Fibroblast of skin of right biceps (primary cell): Measurements from ENCODE around the gene GPR151.
"Not testable (repeated sequence)": the region's sequence is repeated elsewhere in the genome, so short reads cannot be mapped to it uniquely, and the experiment has no call there.

Source experiments
- DNase-seq: peaks from one replicate; pipeline ENCODE4 v3.0.0-alpha.2; 2013

GPR151 gene

DNA sequence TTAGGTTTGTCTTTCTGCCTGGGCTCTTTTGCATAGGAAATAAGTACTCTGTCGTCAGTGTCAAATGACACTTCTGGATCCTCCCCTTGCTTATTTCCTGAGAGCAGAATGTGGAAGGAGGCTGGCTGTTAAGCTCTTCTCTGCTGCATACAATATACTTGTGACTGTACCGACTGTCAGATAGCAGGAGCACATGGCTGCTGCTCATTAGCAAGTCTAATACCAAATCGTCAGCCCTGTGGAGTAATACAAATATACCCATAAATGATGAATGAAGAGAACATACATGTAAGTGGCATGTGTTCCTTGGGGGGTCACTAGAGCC, at the start of gene GPR151:
GPR151 (minus strand) TSS at position 40 of the 325 bp plus-strand sequence. CDS start 77 bp downstream, outside the sequence.
- DNase-seq: no peak

DNA sequence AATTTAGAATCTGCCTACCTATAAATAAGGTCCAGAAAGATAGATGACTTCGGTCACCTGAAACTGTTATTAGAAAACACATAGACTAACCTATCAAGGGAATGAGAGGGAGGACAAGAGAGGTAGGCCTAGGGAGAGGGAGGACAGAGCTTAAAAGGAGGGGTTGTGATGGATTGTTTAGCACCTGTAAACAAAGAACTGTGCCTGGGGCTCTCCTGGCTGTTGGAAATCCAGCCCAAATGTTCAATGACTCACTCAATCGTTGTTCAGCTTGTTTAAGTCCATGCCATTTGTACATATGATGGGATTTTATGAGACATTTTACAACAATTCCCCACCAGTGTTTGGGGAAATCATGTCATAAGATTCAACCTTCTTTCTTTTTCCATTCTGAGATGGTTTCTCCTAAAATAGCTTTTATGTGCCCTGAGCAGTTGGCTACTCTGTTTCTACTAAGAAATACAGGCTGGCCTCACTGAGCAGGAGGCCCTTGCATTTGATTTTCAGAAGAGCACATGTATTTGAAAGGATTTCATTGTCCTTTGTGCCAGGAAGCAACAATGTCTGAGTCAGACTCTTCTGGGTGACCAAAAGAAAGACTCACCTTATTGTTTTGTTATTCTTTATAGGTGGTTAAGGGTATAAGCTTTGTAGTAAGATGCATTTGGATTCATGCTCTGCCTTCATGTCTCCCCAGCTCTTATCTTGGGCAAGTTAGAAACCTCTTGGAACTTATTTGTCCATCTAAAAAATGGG, 48.2 kb upstream of the GPR151 start:
- no peak for DNase-seq

DNA sequence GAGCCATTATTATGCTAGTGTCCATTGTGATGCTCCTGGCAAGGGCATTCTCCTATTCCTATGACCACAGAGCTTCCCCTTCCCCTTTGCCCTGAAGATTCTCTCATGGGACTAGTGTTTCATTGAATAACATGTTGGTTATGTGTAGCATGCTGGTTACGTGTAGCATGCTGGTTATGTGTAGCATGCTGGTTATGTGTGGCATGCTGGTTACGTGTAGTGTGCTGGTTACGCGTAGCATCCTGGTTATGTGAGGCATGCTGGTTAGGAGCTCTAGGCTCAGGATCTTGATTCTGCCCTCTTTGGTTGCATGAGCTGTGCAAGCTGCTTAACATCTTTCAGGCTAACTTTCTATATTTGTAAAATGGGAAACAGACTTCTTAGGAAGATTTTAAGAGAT, 46.5 kb upstream of the GPR151 start:
- no peak for DNase-seq

DNA sequence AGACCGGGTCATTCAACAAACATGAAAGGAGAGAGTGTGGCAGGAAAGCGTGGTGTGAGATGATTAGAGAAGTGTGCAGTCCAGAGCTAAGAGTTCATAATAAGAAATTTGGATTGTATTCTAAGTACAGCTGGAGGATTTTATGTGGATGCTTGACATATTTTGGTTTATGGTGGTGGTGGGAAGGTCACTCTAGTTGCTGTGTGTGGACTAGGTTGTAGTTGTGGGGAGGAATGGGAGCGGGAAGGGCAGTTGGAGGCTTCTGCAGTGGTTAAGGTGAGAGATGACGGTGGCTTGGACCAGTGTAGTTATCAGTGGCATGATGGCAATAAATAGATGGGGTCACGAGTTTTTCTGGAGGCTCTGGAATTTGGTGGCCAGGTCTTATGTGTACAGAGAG, 45.7 kb upstream of the GPR151 start:
- DNase-seq: peak; percentile 30

DNA sequence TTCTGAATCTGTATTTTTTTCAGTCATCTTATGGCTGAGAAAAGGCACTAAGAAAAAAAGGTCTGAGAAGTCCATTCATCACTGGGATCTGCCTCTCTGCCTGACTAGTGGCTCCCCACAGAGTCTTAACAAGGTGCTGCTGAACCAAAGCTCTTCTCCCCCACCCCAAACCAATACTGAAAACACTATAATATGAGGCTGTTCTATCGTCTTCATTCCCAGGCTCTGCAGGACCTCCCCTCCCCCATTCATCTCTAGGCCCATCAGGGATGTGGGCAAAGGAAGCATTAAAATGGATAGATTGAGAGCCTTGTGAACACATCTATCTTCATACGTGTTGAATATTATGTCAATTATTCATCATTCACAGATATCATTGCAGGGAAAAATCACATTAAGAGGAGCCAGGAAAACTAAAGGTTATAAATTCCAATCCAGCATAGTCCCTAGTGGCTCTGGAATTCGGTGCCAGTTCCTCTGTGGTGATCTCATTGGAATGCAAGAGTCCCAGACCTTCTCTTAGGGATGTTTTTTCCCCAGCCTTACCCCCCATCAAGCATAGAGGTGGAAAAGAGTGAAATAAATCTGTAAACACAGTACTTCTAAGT, 44.3 kb upstream of the GPR151 start:
- peak; percentile 92 for DNase-seq

DNA sequence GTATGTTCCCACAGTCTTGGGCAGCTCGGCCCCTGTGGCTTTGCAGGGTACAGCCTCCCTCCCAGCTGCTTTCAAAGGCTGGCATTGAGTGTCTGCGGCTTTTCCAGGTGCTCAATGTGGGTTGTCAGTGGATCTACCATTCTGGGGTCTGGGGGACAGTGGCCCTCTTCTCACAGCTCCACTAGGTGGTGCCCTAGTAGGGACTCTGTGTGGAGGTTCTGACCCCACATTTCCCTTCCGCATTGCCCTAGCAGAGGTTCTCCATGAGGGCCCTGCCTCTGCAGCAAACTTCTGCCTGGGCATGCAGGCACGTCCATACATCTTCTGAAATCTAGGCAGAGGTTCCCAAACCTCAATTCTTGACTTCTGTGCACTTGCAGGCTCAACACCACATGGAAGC, 40.9 kb upstream of the GPR151 start:
- not testable (repeated sequence) for DNase-seq

DNA sequence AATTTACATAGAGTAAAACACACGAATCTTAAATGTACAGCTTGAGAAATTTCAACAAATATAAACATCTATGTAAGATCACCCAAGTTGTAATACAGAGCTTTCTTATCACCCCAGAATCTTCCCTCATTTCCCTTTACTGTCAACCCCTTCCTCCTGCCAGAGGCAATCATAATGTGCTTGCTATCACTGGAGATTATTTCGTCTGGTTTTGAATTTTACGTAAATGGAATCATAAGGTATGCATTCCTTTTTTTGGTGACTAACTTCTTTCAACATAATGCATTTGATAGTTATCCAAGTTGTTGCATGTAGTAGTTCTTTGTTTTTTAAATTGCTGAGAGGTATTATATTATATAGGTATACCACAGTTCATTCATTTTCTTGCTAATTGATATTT, 37.5 kb upstream of the GPR151 start:
- DNase-seq: no peak

DNA sequence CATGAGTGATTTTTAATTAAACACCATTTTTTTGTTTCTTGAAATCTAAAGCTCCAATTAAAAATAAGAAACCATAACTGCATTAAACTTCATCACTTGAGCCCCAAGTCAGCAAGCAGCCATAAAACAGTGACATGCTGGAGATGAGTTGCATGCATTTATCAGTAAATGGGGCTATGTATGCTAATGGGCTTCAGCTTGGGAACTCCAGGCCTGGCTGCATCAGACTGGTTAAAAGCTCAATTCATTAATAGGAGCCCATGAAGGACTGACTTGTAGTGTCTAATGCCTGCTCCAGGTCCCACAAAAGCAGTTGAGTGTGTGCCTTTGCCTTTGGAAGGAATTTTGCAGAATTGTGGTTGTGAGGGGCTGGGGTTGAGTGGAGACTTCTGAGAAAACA, 33.6 kb upstream of the GPR151 start:
- no peak for DNase-seq

DNA sequence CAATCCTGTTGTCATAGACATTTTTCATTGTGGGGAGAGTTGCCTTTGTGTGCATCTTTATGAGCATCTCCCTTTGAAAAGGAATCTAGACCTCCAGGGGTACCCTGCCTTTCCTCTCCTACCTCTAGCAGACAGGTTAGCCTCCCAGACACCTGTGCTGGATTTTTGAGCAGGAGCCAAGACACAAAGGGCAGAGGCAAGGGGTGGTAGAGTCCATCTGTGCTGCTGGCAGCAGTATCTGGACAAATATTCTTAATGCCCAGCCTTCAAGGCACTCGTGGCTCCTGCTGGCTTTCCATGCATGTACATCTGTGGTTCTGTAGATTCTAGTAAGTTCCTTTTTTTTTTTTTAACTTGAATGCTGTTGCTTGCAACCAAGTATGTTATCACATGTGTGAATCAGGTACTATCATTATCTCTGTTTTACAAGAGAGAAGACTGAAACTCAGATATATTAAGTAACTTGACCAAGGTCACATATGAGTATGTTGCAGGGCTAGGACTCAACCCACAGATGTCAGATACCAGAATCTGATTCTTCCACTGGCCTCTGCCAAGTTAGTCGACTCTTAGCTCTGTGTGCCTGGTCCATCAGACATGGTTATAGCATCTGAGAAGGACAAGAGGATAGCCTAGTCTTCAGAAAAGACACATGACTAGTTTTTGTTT, 32.9 kb upstream of the GPR151 start:
- DNase-seq: no peak

DNA sequence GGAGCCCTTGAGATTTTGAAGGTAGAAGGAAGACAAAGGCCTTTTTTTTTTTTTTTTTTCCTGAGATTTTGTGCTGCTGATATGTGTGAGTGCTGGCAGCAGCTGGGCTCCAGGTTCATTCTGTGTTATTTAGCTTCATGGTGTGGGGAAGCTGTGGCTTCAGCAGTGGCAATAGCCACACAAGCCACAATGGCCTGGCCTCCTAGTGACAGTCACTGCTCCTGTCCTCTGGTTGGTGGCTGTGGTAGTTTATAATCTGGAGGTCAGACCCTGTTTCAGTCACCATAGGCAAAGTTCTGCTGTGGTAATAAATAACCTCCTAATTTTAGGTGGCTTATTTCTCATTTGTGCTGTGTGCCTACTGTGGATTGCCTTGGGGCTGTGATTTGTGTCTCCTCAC, 28.2 kb upstream of the GPR151 start:
- no peak for DNase-seq

DNA sequence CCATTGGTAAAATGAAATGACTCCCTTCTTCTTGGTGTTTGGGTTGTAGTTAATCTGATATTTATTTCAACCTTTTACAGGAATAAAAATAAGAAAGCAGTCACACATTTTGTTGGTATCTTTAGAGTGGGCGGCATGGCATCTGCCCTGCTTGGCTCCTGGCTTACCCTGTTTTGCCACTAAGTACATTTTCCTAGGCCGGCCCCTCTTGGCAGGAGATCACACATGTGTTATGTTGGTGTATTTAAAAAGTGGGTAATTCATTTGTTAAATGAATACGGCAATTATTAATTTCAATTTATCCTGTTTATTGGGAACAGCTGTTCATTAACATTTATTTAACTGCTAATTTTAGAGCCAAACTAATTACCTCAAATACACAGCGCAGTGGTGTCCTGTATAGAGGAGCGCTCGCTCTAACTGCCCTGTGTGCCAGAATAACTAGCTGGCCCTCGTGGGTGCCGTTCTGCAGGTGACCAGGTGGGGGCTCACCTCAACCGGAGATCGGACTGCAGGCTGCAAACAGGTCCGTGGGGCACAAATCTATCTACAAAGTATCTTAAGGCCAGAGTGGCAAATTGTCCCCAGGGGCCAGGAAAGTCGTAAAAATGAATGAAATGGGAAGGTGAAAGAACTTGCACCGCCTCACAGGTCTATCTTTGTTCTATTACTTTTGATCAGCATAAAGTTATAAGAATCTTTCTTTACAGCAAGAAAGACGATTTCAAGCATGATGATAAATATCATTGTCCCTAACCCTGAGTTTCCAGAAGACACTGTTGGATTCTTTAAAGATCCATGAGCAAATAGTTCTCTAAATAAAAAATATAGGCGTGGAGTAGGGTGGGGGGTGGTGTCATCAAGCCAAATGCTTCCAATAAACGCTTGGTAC, 26.2 kb upstream of the GPR151 start:
- DNase-seq: peak; percentile 56

DNA sequence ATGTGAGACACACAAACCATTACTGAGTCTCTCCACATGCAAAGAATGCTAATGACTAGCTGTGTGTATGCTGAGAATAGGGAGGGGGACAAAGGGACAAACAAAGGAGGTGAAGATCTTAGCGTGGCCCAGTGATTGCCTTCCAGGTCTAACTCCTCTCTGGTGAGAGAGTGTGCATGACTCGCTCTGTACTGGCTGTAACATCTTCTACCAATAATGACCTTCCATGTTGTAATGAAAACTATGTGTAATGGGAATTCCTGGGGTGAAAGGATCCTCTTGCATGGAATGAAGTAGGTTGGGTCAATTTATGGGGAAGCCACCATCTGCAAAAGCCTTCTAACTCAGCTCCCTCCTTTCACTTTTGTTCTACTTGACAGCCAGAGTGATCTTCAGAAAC, 24.4 kb upstream of the GPR151 start:
- DNase-seq: peak; percentile 45

DNA sequence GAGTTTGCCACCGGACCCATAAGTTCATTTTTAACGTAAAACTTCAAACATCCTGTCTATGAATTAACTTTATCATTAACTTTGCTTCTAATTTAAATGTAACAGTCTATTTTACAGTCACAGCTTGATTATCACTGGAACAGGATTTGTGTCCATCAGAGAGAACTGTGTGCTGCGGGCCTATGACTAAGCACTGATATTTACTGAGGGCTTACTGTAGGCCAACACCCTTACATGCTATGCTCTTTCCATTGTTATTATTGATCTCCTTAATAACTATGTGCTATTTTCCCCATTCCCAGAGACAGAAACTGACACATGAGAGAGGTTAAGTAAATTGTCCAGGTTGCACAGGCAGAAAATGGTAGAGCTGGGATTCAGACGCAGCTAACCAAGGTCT, 24.0 kb upstream of the GPR151 start:
- DNase-seq: no peak

DNA sequence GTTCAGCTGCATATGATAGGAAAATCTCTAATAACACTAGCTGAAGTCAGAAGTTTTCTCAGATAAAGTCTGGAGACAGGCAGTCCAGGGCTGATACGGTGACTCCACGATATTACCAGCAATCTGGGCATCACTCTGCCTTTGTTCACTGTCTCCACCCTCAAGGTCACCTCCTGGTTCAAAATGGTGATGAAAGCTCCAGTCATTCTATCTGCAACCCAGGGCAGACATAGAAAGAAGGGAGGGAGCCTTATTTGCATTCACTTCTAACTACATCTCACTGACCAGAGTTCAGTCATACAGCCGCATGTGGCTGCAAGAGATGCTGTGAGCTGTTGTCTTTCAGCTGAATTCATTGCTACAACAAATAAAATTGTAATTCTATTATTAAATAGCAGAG, 22.4 kb upstream of the GPR151 start:
- DNase-seq: no peak

DNA sequence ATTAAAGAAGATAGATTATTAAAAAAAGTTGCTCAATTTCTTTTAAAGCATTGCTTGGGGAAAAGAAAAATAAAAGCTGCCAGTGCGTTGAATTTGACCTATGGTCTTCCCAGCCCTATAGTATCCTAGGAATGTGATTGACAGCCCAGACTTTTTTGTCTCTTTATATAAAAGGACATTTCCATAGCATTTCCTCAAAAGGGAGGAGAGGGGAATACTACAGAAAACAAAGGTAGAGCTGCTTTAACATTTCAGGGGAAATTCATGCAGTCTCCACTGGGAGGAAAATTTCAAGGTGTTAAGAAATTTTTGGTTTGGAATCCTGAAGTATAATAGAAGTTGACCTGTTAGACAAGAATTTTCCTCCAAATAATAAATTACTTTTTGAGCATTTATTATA, 17.9 kb upstream of the GPR151 start:
- no peak for DNase-seq

DNA sequence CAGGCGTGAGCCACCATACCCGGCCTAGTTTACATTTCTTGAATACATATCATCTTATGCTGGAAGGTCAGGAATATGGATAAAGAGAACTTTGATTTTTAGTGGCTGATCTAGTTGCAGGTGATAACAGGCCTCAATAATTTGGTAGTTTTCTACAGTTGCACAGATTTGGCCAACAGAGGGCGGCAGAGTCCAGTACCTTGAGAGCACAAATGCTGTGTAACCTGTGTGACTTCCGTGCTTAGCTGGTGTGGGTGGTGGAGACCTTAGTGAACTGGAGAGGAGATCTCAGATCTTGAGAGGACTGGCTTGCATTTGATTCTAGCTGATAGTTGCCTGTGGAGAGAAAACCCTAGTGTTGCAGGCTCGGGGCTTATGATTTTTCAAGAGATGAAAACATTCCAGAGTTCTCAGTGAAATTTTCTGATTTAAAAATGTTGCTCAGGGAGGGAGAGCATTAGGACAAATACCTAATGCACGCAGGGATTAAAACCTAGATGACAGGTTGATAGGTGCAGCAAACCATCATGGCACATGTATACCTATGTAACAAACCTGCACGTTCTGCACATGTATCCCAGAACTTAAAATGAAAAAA, 17.4 kb upstream of the GPR151 start:
- DNase-seq: peak; percentile 54

DNA sequence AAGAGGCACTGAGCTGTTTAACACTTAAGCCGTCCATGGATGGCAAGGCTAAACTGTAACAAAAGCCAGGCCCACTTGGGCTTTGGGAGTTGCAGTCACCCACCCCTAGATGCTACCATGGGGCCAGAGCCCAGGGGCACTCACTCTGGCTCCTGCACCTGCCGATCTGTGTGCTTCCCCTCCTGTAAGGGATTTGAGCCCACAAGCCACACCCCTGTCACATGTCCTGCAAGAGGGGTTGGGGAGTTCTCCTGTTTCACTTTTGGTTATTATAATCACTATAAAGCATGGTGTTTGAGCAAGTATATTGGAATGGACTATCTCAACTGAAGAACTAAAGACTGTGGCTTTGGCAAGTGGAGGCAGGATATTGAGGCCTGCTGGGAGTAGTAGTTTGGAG, 14.0 kb upstream of the GPR151 start:
- DNase-seq: no peak

DNA sequence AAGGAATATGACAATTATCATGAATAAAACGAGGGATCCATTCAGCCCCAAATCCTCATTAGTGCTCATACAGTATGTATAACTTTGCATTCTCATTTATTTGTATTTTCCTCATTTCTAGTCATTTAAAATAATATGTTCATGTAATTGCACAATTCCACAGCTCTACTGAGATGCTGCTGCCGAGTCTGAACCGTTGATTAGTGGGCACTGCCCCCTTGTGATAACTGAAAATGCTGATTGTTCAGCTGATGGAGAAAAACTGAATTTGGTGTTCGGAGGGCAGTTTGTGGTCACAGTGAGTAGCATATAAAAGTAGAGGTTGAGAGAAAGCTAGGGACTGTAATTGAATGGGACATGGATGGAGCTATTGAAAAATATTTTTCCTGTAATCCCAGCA, 12.2 kb upstream of the GPR151 start:
- DNase-seq: no peak

DNA sequence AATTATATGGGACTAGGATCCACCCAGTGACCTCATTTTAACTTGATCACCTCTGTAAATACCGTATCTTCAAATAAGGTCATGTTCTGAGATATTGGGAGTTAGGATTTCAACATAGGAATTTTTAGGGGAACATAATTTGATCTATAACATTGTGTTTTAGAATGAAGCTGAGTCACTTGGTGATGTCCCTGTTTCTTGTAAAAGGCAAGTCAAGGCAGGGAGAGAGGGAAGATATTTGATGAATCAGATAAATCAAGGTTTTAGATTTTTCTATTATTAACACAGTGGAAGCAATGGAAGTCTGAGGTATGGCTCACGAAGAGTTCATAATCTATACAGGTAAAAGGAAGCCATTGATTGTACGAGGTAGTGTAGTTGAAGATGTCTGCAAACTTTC, 11.8 kb upstream of the GPR151 start:
- no peak for DNase-seq

DNA sequence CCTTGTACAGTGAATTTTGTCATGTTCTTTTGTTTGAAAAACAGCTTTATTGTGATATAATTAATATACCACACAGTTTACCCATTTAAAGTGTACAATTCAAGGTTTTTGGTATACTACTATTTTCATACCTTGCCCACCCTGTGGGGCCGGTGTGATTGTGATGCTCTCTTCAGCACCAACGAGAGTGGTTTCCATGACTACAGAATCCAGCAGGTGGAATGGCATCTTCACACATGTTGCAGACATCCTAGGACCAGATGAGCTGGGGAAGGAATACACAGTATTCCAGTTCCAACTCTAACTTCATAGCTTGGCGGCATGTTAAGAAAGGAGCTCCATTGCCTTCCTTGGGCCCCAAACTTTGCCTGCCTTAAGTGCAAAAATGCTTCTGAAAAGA, 7.7 kb upstream of the GPR151 start:
- DNase-seq: no peak

DNA sequence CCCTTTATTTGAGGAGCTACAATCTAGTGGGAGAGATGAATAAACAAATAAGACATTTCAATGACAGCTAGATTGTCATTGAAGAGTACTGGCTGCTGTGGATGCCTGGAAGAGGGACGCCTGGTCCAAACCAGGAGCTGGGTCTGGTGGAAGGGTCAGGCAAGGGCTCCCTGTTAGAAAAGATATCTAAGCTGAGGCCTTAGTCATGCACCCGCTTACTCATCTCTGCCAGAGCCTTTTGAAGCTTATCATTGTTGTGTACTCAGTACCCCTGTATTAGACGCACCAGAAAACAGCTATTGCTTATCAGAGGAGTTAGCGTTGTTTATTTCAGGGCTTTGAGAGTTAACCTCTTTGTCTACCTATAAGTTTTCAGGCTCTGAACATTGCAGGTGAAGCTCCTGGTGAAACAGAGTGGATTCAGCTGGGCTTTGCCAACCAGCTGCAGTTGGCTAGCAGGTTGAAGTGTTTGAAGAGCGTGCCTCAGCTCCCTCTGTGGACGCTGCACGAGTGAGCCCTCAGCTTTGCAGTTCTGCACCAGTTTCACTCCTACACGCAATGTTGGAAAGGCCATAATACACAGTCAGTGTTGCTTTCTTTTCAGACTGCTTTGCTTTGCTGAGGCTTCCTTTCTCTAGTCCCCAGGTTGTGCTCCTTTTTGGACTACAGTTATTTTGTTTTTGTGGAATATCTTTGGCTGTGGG, 5.6 kb upstream of the GPR151 start:
- DNase-seq: no peak

DNA sequence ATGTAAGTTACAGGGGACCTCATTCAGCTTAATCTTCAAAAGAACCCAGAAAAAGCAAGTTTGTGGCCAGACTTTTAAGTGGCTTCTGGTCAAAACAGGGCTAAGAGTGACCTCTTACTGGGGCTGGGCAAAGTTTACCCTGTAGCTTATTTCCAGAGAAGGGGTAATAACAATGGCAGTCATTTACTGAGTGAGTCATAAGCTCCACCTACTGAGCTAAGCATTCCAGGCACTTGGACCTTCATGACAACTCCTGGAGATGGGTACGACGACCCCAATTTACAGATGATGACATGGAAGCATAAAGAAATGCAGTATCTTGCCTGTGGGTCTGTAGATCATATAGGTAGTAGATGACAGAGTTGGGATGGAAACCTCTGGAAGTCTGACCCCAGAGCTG, 4.7 kb upstream of the GPR151 start:
- DNase-seq: peak; percentile 3
